NCI-H187 treated with DMSO at 0.1 percent for 48 hours (cell line): Measurements from ENCODE around the gene METTL15.
"Not testable (repeated sequence)": the region's sequence is repeated elsewhere in the genome, so short reads cannot be mapped to it uniquely, and the experiment has no call there.

Experiments used
- DNase-seq: peaks from one replicate; lab custom pipeline; 2025; lab: John Stamatoyannopoulos, UW

METTL15 gene

GRCh38 chr11:28110821-28111200 lies 2.6 kb downstream of the METTL15 start:
- no peak for DNase-seq

- DNase-seq = no peak
Measured at GRCh38 chr11:28114116-28114515, 5.9 kb downstream of the METTL15 start.

GRCh38 chr11:28114731-28115130 lies 6.5 kb downstream of the METTL15 start:
- no peak for DNase-seq

GRCh38 chr11:28117712-28118111 lies 9.5 kb downstream of the METTL15 start:
- DNase-seq = no peak

GRCh38 chr11:28123151-28123581 lies 15.0 kb downstream of the METTL15 start:
- DNase-seq = no peak

- no peak for DNase-seq
Measured at GRCh38 chr11:28132548-28132947, 24.4 kb downstream of the METTL15 start.

- no peak for DNase-seq
Measured at GRCh38 chr11:28133146-28133545, 25.0 kb downstream of the METTL15 start.

GRCh38 chr11:28136157-28136556 lies 28.0 kb downstream of the METTL15 start:
- not testable (repeated sequence) for DNase-seq

GRCh38 chr11:28137366-28137765 lies 29.2 kb downstream of the METTL15 start:
- DNase-seq = no peak

GRCh38 chr11:28137832-28138231 lies 29.6 kb downstream of the METTL15 start:
- no peak for DNase-seq

- DNase-seq = no peak
Measured at GRCh38 chr11:28139841-28140415, 31.7 kb downstream of the METTL15 start.

- no peak for DNase-seq
Measured at GRCh38 chr11:28140689-28141455, 32.7 kb downstream of the METTL15 start.

- DNase-seq = no peak
Measured at GRCh38 chr11:28142724-28143123, 34.5 kb downstream of the METTL15 start.

GRCh38 chr11:28144808-28145207 lies 36.6 kb downstream of the METTL15 start:
- no peak for DNase-seq

- no peak for DNase-seq
Measured at GRCh38 chr11:28146123-28146751, 38.0 kb downstream of the METTL15 start.

GRCh38 chr11:28152743-28153142 lies 44.6 kb downstream of the METTL15 start:
- no peak for DNase-seq

GRCh38 chr11:28153586-28153985 lies 45.4 kb downstream of the METTL15 start:
- DNase-seq = no peak

GRCh38 chr11:28168718-28169117 lies 60.5 kb downstream of the METTL15 start:
- DNase-seq = no peak

- DNase-seq = no peak
Measured at GRCh38 chr11:28169816-28170215, 61.6 kb downstream of the METTL15 start.

GRCh38 chr11:28170759-28171158 lies 62.6 kb downstream of the METTL15 start:
- DNase-seq = no peak

GRCh38 chr11:28176351-28176750 lies 68.2 kb downstream of the METTL15 start:
- DNase-seq = no peak

- DNase-seq = no peak
Measured at GRCh38 chr11:28195449-28195848, 87.3 kb downstream of the METTL15 start.

GRCh38 chr11:28209906-28210305 lies 101.7 kb downstream of the METTL15 start:
- DNase-seq = no peak
